CD4-positive, alpha-beta T cell treated with Interleukin-6 for 4 hours (primary cell): Measurements from ENCODE around the gene KCNMB2.

Experiments
- DNase-seq: peaks from one replicate; pipeline ENCODE4 v3.0.0-alpha.2; 2020; ENCODE audit warnings: mixed read lengths

The KCNMB2 gene

GRCh38 chr3:178658694-178659325 lies 122.6 kb downstream of the KCNMB2 start:
- no peak for DNase-seq

- no peak for DNase-seq
Observed at GRCh38 chr3:178663201-178663934, 127.1 kb downstream of the KCNMB2 start.

- DNase-seq, result no peak
Observed at GRCh38 chr3:178665747-178666146, 129.5 kb downstream of the KCNMB2 start.

- no peak for DNase-seq
Observed at GRCh38 chr3:178669022-178669601, 132.9 kb downstream of the KCNMB2 start.

GRCh38 chr3:178669758-178670157 lies 133.5 kb downstream of the KCNMB2 start:
- DNase-seq, result no peak

GRCh38 chr3:178671377-178671776 lies 135.1 kb downstream of the KCNMB2 start:
- no peak for DNase-seq

GRCh38 chr3:178671791-178672190 lies 135.6 kb downstream of the KCNMB2 start:
- DNase-seq, result no peak

- no peak for DNase-seq
Observed at GRCh38 chr3:178672275-178672674, 136.0 kb downstream of the KCNMB2 start.

GRCh38 chr3:178673529-178673928 lies 137.3 kb downstream of the KCNMB2 start:
- no peak for DNase-seq

- no peak for DNase-seq
Observed at GRCh38 chr3:178676077-178676476, 139.8 kb downstream of the KCNMB2 start.

GRCh38 chr3:178676942-178677790 lies 140.9 kb downstream of the KCNMB2 start:
- DNase-seq, result no peak

GRCh38 chr3:178677961-178678360 lies 141.7 kb downstream of the KCNMB2 start:
- DNase-seq, result no peak

GRCh38 chr3:178680037-178680436 lies 143.8 kb downstream of the KCNMB2 start:
- no peak for DNase-seq

GRCh38 chr3:178680489-178680888 lies 144.3 kb downstream of the KCNMB2 start:
- DNase-seq, result no peak

- DNase-seq, result no peak
Observed at GRCh38 chr3:178684881-178685590, 148.8 kb downstream of the KCNMB2 start.

- no peak for DNase-seq
Observed at GRCh38 chr3:178685591-178685906, 149.3 kb downstream of the KCNMB2 start.

GRCh38 chr3:178686826-178687225 lies 150.6 kb downstream of the KCNMB2 start:
- DNase-seq, result no peak

- no peak for DNase-seq
Observed at GRCh38 chr3:178690571-178690970, 154.3 kb downstream of the KCNMB2 start.

- DNase-seq, result no peak
Observed at GRCh38 chr3:178699364-178699763, 163.1 kb downstream of the KCNMB2 start.

GRCh38 chr3:178699810-178700209 lies 163.6 kb downstream of the KCNMB2 start:
- no peak for DNase-seq

GRCh38 chr3:178703268-178703975 lies 167.2 kb downstream of the KCNMB2 start:
- DNase-seq, result no peak

GRCh38 chr3:178705925-178706324 lies 169.7 kb downstream of the KCNMB2 start:
- DNase-seq, result no peak
